Adrenal gland (tissue), 5 donors: Measurements from ENCODE around the gene HCFC2.

Source experiments
- CTCF ChIP-seq, 6 experiments: fragments of 450-650 bp in 4 of 6; fragments of 200-600 bp in 2 of 6; sonication (generic) in 1 of 6; IDR thresholded peaks; 1 replicate in 5 of 6; 2 replicates in 1 of 6; pipeline versions ENCODE4 v1.5.1 to v1.8.0; 2016 to 2021; ENCODE audit warnings: antibody characterized with exemption in 6 of 6, mild to moderate bottlenecking in 2 of 6, moderate library complexity in 1 of 6
- POLR2A ChIP-seq, 2 donors: fragments of 450-650 bp; IDR thresholded peaks; one replicate each; pipeline ENCODE4 v1.6.1; 2017; ENCODE audit warnings: antibody characterized with exemption in 2 of 2, mild to moderate bottlenecking in 2 of 2, moderate library complexity in 1 of 2
- donor health status: DM: no; HTN: no; CAD: no.

DNA sequence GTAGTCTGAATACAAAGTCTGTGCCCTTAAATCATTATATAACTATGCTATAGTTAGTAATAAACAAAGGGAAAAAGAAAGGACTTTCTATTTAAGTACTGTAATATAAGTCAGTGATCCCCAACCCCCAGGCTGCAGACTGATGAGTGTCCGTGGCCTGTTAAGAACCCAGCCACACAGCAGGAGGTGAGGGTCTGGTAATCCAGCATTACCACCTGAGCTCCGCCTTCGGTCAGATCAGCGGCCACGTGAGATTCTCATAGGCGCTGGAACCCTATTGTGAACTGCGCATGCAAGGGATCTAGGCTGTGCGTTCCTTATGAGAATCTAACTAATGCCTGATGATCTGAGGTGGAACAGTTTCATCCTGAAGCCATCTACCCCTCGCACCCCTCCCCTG, 58.0 kb downstream of the HCFC2 start:
- TF ChIP-seq CTCF (IDR thresholded peaks at IDR 0.05) (no peak), POLR2A (IDR thresholded peaks at IDR 0.05) (no peak)
